ENCODE data around the gene ZNF561. TPM values are rescaled to one million over a fixed set of nuclear protein-coding genes. Genes with fewer than 3 reads are reported as not detected.

The ZNF561 gene
- total RNA-seq, 4 donors from 2014 or later, result 20.6 to 50.5 (median 28.5) TPM

DNA sequence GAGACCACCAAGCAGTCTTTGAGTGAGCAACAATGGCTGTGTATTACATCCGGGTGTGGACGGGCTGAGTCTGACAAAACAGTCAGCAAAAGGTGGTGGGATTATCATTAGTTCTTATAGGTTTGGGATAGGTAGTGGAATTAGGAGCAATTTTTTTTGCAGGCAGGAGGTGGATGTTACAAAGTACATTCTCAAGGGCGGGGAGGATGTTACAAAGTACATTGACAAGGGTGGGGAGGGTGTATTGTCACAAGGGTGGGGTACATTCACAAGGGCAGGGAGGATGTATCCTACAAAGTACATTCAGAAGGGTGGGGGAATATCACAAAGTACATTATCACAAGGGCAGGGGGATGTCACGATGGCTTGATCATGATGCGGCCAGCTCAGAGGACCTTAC lies 15.0 kb upstream of the ZNF561 start:
- H3K9me3 ChIP-seq, result no peaks in the 10 kb centered on the region
- no peaks in the 10 kb centered on the region for H3K27me3 ChIP-seq
- ATAC-seq, result no peak
- no peak overlapping the region for H3K27ac ChIP-seq
- peaks cover 0 to 57% of the 10 kb centered on the region in 2 donors for H3K36me3 ChIP-seq
- WGBS, 2 donors (ENCODE audit: low coverage in 1 of 2), result 92 to 100% methylated on average over 4 of the region's 5 CpGs
- no peaks in the 10 kb centered on the region for H3K4me1 ChIP-seq
- TF ChIP-seq POLR2AphosphoS5 (IDR thresholded peaks at IDR 0.05) (no peak), POLR2A (IDR thresholded peaks at IDR 0.05) (no peak), EP300 (IDR thresholded peaks at IDR 0.05) (no peak)
- TF ChIP-seq, protein P1, sequence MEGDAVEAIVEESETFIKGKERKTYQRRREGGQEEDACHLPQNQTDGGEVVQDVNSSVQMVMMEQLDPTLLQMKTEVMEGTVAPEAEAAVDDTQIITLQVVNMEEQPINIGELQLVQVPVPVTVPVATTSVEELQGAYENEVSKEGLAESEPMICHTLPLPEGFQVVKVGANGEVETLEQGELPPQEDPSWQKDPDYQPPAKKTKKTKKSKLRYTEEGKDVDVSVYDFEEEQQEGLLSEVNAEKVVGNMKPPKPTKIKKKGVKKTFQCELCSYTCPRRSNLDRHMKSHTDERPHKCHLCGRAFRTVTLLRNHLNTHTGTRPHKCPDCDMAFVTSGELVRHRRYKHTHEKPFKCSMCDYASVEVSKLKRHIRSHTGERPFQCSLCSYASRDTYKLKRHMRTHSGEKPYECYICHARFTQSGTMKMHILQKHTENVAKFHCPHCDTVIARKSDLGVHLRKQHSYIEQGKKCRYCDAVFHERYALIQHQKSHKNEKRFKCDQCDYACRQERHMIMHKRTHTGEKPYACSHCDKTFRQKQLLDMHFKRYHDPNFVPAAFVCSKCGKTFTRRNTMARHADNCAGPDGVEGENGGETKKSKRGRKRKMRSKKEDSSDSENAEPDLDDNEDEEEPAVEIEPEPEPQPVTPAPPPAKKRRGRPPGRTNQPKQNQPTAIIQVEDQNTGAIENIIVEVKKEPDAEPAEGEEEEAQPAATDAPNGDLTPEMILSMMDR (IDR thresholded peaks at IDR 0.05), result no peak
- H3K4me3 ChIP-seq, result no peak overlapping the region

DNA sequence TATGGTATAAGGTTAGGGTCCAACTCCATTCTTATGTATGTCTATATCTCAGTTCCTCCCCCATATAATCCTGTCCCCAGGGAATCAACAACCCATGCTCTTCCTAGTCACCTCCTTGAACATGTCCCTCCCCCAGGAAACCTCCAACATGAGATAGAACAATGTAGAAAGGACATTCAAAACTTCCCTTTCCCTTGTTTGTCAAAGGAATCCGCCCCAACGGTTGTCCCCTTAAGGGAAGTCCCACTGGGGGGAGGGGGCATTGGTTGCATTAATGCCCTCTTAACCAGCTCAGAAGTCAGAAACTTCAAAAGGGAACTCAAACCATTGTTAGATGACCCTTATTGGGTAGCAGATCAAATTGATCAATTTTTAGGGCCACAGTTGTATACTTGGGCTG lies 6.8 kb upstream of the ZNF561 start:
- Histone ChIP-seq H3K4me3 (no peak overlapping the region), H3K4me1 (peaks cover 0 to 24% (median 0%) of the 10 kb centered on the region in 3 donors), H3K27ac (no peak overlapping the region), H3K36me3 (peaks cover 0 to 17% of the 10 kb centered on the region in 2 donors), H3K9me3 (no peaks in the 10 kb centered on the region), H3K27me3 (no peaks in the 10 kb centered on the region)
- no peak for ATAC-seq
- TF ChIP-seq POLR2AphosphoS5 (IDR thresholded peaks at IDR 0.05) (no peak), POLR2A (IDR thresholded peaks at IDR 0.05) (no peak), EP300 (IDR thresholded peaks at IDR 0.05) (no peak)
- TF ChIP-seq, protein P1 (IDR thresholded peaks at IDR 0.05), result no peak
- 100% methylated on average over 1 of the region's 2 CpGs; no CpG with 5 or more reads in 1 of the 2 donors for WGBS, 2 donors (ENCODE audit: low coverage in 1 of 2)

DNA sequence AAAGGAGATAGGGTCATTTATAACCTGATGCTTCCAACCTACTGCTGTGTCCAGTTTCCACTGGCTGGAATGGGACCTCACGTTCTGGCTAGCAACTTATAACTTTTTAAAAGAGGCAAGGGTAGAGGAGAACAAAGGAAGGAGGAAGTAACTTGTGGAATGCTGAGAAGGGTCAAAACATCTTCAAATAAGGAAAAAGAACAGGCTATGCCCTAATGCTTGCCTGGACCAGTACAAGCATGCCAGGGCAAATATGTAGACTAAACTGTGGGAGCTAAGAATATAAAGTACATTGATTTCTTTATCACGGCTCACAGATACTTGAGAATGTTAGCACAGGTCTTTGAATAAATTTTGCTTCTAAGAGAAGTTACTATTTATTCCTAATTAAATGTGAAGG lies 1.5 kb upstream of the ZNF561 start:
- TF ChIP-seq, protein P1 (IDR thresholded peaks at IDR 0.05), result no peak
- TF ChIP-seq POLR2AphosphoS5 (IDR thresholded peaks at IDR 0.05) (no peak), POLR2A (IDR thresholded peaks at IDR 0.05) (no peak), EP300 (IDR thresholded peaks at IDR 0.05) (no peak)
- Histone ChIP-seq H3K36me3 (peaks cover 0 to 19% of the 10 kb centered on the region in 2 donors), H3K27me3 (no peaks in the 10 kb centered on the region), H3K4me1 (peaks cover 0 to 54% (median 7%) of the 10 kb centered on the region in 3 donors), H3K4me3 (peak overlapping the region in 1 of 2 donors; percentile 77), H3K27ac (peak overlapping the region; percentile 74 to 94 (median 84)), H3K9me3 (no peaks in the 10 kb centered on the region)
- no peak for ATAC-seq
- 18 to 40% methylated on average over 2 of the region's 2 CpGs for WGBS, 2 donors (ENCODE audit: low coverage in 1 of 2)

DNA sequence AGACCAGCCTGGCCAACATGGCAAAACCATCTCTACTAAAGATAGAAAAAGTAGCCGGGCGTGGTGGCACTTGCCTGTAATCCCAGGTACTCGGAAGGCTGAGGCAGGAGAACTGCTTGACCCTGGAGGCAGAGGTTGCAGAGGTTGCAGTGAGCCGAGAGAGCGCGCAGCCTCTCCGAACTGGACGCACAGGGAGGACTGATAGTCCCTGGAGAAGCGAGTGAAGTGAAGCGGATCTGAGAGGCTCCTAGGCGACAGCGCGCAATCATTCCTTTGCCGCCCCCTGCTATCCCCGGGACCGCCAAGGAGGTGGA lies 233 bp downstream of the ZNF561 start:
- peaks cover 3 to 36% of the 10 kb centered on the region in 2 donors for H3K36me3 ChIP-seq
- H3K27me3 ChIP-seq, result no peaks in the 10 kb centered on the region
- peak overlapping the region; percentile 44 to 77 for H3K4me3 ChIP-seq
- peak overlapping the region; percentile 74 to 94 (median 92) for H3K27ac ChIP-seq
- peaks cover 0 to 48% (median 7%) of the 10 kb centered on the region in 3 donors for H3K4me1 ChIP-seq
- TF ChIP-seq, protein P1 (IDR thresholded peaks at IDR 0.05), result no peak
- no peak for TF ChIP-seq POLR2AphosphoS5 (IDR thresholded peaks at IDR 0.05)
- no peak for TF ChIP-seq POLR2A (IDR thresholded peaks at IDR 0.05)
- no peak for TF ChIP-seq EP300 (IDR thresholded peaks at IDR 0.05)
- no peaks in the 10 kb centered on the region for H3K9me3 ChIP-seq
- peak; percentile 38 for ATAC-seq
- WGBS, 2 donors (ENCODE audit: low coverage in 1 of 2), result 0% methylated on average over 6 of the region's 16 CpGs; no CpG with 5 or more reads in 1 of the 2 donors

DNA sequence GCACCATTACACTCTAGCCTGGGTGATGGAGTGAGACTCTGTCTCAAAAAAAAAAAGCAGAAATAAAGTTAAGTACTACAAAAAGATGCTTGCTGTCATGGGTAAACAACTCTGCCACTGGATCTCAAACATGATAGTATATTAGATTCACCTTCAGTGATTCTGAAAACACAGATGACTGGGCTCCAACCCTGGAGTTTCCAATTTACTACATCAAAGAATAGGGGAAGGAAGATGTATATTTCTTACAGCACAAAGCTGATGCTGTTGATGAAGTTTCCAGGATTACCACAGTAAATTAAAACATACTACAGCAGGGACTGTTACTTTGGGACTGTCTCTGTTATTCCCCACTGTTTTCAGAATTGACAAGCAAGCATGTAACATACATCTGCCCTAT lies 5.2 kb downstream of the ZNF561 start:
- Histone ChIP-seq H3K27me3 (no peaks in the 10 kb centered on the region), H3K36me3 (peaks cover 14 to 85% of the 10 kb centered on the region in 2 donors), H3K4me1 (peaks cover 0 to 15% (median 7%) of the 10 kb centered on the region in 3 donors), H3K9me3 (peaks cover 0 to 28% (median 0%) of the 10 kb centered on the region in 3 donors), H3K4me3 (no peak overlapping the region), H3K27ac (no peak overlapping the region)
- no peak for ATAC-seq
- TF ChIP-seq, protein P1 (IDR thresholded peaks at IDR 0.05), result no peak
- no peak for TF ChIP-seq EP300 (IDR thresholded peaks at IDR 0.05)
- TF ChIP-seq POLR2AphosphoS5 (IDR thresholded peaks at IDR 0.05), result no peak
- no peak for TF ChIP-seq POLR2A (IDR thresholded peaks at IDR 0.05)

Data from gastroesophageal sphincter (tissue), 4 donors.